WERI-Rb-1 (cell line): Measurements from ENCODE around the gene LYPD6B.

Source experiments
- DNase-seq: peaks from one replicate; pipeline ENCODE4 v3.0.0-alpha.2; 2020
- H3K27ac ChIP-seq: fragments of 250-450 bp; sonication (Bioruptor Pico); 2 replicates; pipeline ENCODE4 v1.5.1; 2020; ENCODE audit warnings: mild to moderate bottlenecking, moderate library complexity
- H3K27me3 ChIP-seq: fragments of 250-450 bp; sonication (Bioruptor Pico); 2 replicates; pipeline ENCODE4 v1.5.1; 2021; ENCODE audit warnings: mild to moderate bottlenecking, low read depth, moderate library complexity; ENCODE audit not compliant: insufficient read depth, severe bottlenecking
- H3K36me3 ChIP-seq: fragments of 250-450 bp; sonication (Bioruptor Pico); 2 replicates; pipeline ENCODE4 v1.5.1; 2020; ENCODE audit warnings: mild to moderate bottlenecking, moderate library complexity
- H3K4me3 ChIP-seq: 2 replicates; pipeline ENCODE4 v1.5.1; 2011; ENCODE audit warnings: low read depth, mild to moderate bottlenecking, control low read depth, low read length
- H3K9me3 ChIP-seq: fragments of 250-450 bp; sonication (Bioruptor Pico); 2 replicates; pipeline ENCODE4 v1.5.1; 2021; ENCODE audit warnings: mild to moderate bottlenecking, moderate library complexity; ENCODE audit not compliant: severe bottlenecking
- TF ChIP-seq, protein P1 (sequence below): IDR thresholded peaks from 2 replicates; pipeline ENCODE4 v1.5.1; 2011; ENCODE audit warnings: low read depth, mild to moderate bottlenecking, control low read depth, inconsistent platforms, low read length

LYPD6B gene

DNA sequence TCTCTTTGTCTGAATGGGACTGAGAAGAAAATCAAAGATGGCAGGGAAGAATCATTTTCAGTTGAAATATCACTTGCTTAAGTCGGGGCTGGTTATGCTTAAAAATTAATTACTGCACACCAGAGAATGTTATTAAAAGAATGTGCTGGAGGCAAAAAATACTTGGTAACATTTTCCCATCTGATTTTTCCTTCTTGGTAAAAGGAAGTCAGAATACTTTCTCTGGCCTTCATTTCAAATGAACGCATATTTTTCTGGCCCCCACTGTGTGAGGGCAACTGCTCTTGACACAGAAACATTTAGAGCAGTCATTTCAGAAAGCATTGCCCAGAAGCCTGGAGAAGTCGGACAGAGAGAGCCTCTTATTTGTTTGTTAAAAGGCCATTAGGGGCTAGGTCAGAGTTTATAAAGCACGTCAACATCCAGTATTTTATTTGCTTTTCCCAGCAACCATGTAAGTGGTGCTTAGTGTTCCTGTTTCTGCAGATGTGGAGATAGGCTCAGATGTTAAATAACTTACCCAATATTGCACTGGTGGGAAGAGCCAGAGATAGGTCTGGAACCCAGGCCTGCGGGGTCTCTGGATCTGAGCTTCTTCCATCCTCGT, 32.9 kb upstream of the LYPD6B start:
- H3K27ac ChIP-seq, result no peak overlapping the region
- DNase-seq, result no peak
- H3K36me3 ChIP-seq, result no peaks in the 10 kb centered on the region
- H3K9me3 ChIP-seq, result no peaks in the 10 kb centered on the region
- H3K4me3 ChIP-seq, result no peak overlapping the region
- peaks cover 40% of the 10 kb centered on the region for H3K27me3 ChIP-seq
- TF ChIP-seq, protein P1, sequence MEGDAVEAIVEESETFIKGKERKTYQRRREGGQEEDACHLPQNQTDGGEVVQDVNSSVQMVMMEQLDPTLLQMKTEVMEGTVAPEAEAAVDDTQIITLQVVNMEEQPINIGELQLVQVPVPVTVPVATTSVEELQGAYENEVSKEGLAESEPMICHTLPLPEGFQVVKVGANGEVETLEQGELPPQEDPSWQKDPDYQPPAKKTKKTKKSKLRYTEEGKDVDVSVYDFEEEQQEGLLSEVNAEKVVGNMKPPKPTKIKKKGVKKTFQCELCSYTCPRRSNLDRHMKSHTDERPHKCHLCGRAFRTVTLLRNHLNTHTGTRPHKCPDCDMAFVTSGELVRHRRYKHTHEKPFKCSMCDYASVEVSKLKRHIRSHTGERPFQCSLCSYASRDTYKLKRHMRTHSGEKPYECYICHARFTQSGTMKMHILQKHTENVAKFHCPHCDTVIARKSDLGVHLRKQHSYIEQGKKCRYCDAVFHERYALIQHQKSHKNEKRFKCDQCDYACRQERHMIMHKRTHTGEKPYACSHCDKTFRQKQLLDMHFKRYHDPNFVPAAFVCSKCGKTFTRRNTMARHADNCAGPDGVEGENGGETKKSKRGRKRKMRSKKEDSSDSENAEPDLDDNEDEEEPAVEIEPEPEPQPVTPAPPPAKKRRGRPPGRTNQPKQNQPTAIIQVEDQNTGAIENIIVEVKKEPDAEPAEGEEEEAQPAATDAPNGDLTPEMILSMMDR, result no peak

DNA sequence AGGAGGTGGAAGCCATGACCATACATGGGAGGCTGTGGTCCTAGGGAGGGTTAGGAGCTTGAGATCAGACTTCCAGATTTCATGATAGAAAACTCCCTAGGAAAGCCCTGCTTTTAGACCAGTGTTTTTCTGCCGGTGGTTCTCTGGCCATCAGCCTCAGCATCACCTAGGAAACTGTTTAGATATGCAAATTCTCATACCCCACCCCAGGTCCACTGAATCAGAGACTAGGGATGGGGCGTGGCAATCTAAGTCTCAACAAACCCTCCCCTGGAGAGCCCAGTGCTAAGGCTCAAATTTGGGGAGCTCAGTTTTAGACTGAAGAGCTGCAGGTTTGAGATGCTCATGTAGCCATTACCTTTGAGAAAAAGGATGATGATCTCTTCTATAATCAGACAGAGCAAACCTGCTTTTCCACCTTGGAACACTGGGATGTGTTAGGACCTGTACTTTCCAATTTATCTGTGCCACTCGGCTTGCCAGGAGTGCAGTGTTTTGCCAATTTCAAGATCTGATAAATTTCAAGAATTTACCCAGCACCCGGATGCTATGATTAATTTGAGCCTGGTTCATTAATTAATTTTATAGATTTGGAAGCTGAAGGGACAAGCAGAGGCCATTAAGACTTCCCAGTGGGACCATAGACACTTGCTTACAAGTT, 31.5 kb upstream of the LYPD6B start:
- H3K27ac ChIP-seq, result no peak overlapping the region
- H3K27me3 ChIP-seq, result peaks cover 34% of the 10 kb centered on the region
- TF ChIP-seq, protein P1, result no peak
- no peak overlapping the region for H3K4me3 ChIP-seq
- no peaks in the 10 kb centered on the region for H3K9me3 ChIP-seq
- DNase-seq, result no peak
- H3K36me3 ChIP-seq, result no peaks in the 10 kb centered on the region

DNA sequence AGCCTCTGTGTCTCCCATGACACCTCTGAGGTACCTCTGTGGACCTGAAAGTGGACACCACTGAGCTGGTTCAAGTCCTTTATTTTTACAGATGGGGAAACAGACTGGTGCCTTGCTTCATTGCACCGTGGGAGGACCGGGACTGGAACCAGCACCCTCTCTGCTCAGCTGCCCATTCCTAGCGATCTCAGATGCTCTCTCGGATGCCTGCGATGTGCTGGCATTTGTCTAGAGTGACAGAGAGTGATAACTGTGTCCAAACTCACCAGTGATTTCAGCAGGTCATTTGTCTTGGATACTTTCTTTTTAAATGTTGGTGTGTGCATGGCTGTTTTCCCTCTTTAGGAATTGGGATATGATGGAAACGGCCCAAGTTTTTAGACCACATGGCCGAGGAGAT, 30.1 kb upstream of the LYPD6B start:
- DNase-seq, result no peak
- H3K36me3 ChIP-seq, result no peaks in the 10 kb centered on the region
- TF ChIP-seq, protein P1, result no peak

DNA sequence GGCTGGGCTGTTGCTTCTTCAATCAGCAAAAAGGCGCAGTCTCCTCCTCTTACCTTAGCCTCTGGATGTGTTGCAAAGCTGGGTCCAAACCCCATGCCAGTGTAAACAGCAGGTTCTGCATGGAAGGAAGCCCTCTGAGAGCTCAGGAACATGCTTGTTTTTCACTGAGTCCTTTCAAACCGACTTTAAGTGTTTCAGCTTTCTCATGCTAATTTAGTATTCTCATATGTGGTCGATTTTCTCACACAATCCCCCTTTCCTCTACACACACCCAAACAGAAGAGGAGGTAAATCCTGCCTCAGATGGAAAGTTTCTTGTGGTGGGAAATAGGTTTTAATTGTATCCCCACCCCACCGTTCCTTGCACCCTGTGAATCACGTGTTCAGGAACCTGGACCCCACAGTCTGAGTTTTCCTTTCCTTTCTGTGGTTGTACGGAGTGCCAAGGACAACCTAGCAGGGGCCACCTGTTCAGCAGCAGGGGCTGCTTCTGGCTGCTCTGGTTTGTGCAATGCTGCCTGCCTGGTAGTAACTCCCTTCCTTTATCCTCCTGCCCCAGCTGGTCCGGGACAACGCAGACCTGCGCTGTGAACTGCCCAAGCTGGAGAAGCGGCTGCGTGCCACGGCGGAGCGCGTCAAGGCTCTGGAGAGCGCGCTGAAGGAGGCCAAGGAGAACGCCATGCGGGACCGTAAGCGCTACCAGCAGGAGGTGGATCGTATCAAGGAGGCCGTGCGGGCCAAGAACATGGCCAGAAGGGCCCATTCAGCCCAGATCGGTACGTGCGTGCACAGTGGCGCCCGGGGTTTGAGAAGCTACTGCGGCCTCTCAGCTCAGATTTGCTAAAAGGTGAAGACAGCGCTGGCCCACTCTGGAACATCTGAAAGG, 28.7 kb upstream of the LYPD6B start:
- H3K36me3 ChIP-seq, result no peaks in the 10 kb centered on the region
- no peak for DNase-seq
- no peak overlapping the region for H3K27ac ChIP-seq

More for the DNA sequence above, 30.1 kb upstream of the LYPD6B start:
- no peaks in the 10 kb centered on the region for H3K9me3 ChIP-seq
- no peak overlapping the region for H3K4me3 ChIP-seq
- H3K27ac ChIP-seq, result no peak overlapping the region
- peaks cover 36% of the 10 kb centered on the region for H3K27me3 ChIP-seq

DNA sequence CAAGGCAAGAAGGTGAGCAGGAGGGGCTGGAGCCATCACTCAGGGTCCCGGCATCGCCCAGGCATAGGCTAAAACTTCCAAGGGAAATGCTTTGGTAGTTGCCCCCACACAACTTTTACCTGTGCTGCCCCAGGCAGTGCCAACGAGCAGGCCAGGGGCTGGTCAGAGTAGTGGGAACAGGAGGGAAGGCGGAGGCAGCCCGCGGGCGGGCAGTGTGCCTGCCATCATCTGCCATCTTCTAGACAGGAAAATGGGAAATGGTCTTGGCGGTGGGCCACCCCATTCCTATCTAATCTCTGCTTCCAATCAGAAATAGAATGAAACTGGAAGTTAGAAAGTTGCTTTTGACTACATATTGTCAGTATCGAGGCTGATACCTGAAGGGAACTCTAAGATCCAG, 26.0 kb upstream of the LYPD6B start:
- Histone ChIP-seq H3K4me3 (no peak overlapping the region), H3K27ac (no peak overlapping the region), H3K27me3 (peaks cover 24% of the 10 kb centered on the region), H3K9me3 (no peaks in the 10 kb centered on the region), H3K36me3 (no peaks in the 10 kb centered on the region)
- TF ChIP-seq, protein P1, result no peak
- DNase-seq, result no peak

More for the DNA sequence above, 28.7 kb upstream of the LYPD6B start:
- peaks cover 30% of the 10 kb centered on the region for H3K27me3 ChIP-seq
- TF ChIP-seq, protein P1, result no peak
- H3K9me3 ChIP-seq, result no peaks in the 10 kb centered on the region
- H3K4me3 ChIP-seq, result no peak overlapping the region
